Hepatocyte (in vitro differentiated cells): ENCODE measurements around the gene WDR31. TPM values are rescaled to one million over a fixed set of nuclear protein-coding genes. Genes with fewer than 3 reads are reported as not detected.

Experiments
- DNase-seq: peaks from one replicate; pipeline ENCODE4 v3.0.0-alpha.2; 2016; ENCODE audit warnings: low spot score
- H2AFZ ChIP-seq: fragments of 200-600 bp; sonication (generic); 2 replicates; pipeline ENCODE4 v1.6.0; 2016; ENCODE audit warnings: antibody characterized with exemption, mild to moderate bottlenecking
- H3K27ac ChIP-seq: fragments of 200-600 bp; sonication (generic); 2 replicates; pipeline ENCODE4 v1.5.1; 2016; ENCODE audit warnings: mild to moderate bottlenecking
- H3K27me3 ChIP-seq: fragments of 200-600 bp; sonication (generic); 2 replicates; pipeline ENCODE4 v1.6.1; 2016
- H3K36me3 ChIP-seq: fragments of 200-600 bp; sonication (generic); replicated peaks from 2 replicates; pipeline ENCODE4 v1.5.1; 2016; ENCODE audit warnings: low read depth; ENCODE audit not compliant: insufficient read depth
- H3K4me1 ChIP-seq: fragments of 200-600 bp; sonication (generic); 2 replicates; pipeline ENCODE4 v1.5.1; 2016; ENCODE audit warnings: mild to moderate bottlenecking, moderate library complexity; ENCODE audit not compliant: insufficient read depth
- H3K4me2 ChIP-seq: fragments of 200-600 bp; sonication (generic); 2 replicates; pipeline ENCODE4 v1.6.0; 2016
- H3K4me3 ChIP-seq: fragments of 200-600 bp; sonication (generic); 2 replicates; pipeline ENCODE4 v1.5.1; 2016; ENCODE audit warnings: mild to moderate bottlenecking
- H3K79me2 ChIP-seq: fragments of 200-600 bp; sonication (generic); 2 replicates; pipeline ENCODE4 v1.6.0; 2017; ENCODE audit warnings: mild to moderate bottlenecking
- H3K9me2 ChIP-seq: fragments of 200-600 bp; sonication (generic); replicated peaks from 2 replicates; pipeline ENCODE4 v1.6.0; 2017; ENCODE audit warnings: mild to moderate bottlenecking; ENCODE audit not compliant: insufficient read depth
- H3K9me3 ChIP-seq: fragments of 200-600 bp; sonication (generic); 2 replicates; pipeline ENCODE4 v1.5.1; 2016; ENCODE audit warnings: low read depth, mild to moderate bottlenecking
- H4K20me1 ChIP-seq: fragments of 200-600 bp; sonication (generic); 2 replicates; pipeline ENCODE4 v1.6.0; 2016; ENCODE audit warnings: mild to moderate bottlenecking; ENCODE audit not compliant: insufficient read depth, poor library complexity, severe bottlenecking
- CTCF ChIP-seq: fragments of 200-600 bp; sonication (generic); IDR thresholded peaks from 2 replicates; pipeline ENCODE4 v1.5.1; 2016; ENCODE audit warnings: antibody characterized with exemption, mild to moderate bottlenecking; ENCODE audit not compliant: poor library complexity
- EZH2 ChIP-seq: fragments of 200-600 bp; sonication (generic); IDR thresholded peaks from 2 replicates; pipeline ENCODE4 v1.6.1; 2016; ENCODE audit warnings: antibody characterized with exemption, mild to moderate bottlenecking, borderline replicate concordance
- EZH2phosphoT487 ChIP-seq: fragments of 200-600 bp; sonication (generic); IDR thresholded peaks from one replicate; pipeline ENCODE4 v1.6.1; 2018; ENCODE audit warnings: antibody characterized with exemption, mild to moderate bottlenecking, low read depth, moderate library complexity; ENCODE audit not compliant: unreplicated experiment, severe bottlenecking
- WGBS: methylation state at CpG from one replicate; pipeline ENCODE4 v1.1.6; 2016; ENCODE audit warnings: low lambda C conversion rate; ENCODE audit errors: missing lambda C conversion rate; 5-methylcytosine and 5-hydroxymethylcytosine counted together
- polyA plus RNA-seq: library from polyadenylated mRNA; unstranded; fragments of >200 nt; fragmentation: Nextera tagmentation; extraction: Ambion mirVana; gene quantifications from 2 replicates; pipeline ENCODE4 v1.2.1, GENCODE V29; 2016
- total RNA-seq: library from RNA; depleted of rRNA; stranded (reverse); fragments of >200 nt; gene quantifications from 2 replicates; pipeline ENCODE4 v1.2.3, GENCODE V29; 2014

Gene WDR31
- total and polyA plus RNA-seq, 2 experiments from 2014 or later: 1.3 to 1.4 TPM

- Histone ChIP-seq H3K4me1 (no peaks in the 10 kb centered on the region), H3K4me3 (no peak overlapping the region), H2AFZ (no peak overlapping the region), H3K27me3 (no peaks in the 10 kb centered on the region), H3K79me2 (no peaks in the 10 kb centered on the region), H3K4me2 (no peak overlapping the region), H3K9me3 (no peaks in the 10 kb centered on the region), H3K27ac (no peak overlapping the region), H3K36me3 (no peaks in the 10 kb centered on the region), H4K20me1 (no peaks in the 10 kb centered on the region), H3K9me2 (no peaks in the 10 kb centered on the region)
- DNase-seq: no peak
- TF ChIP-seq EZH2phosphoT487 (no peak), CTCF (no peak), EZH2 (no peak)
- WGBS: 69% methylated on average over 2 of the region's 2 CpGs
These were observed 22.3 kb downstream of the WDR31 start for GRCh38 chr9:113317777-113318176.

GRCh38 chr9:113316030-113316429, 24.0 kb downstream of the WDR31 start:
- Histone ChIP-seq H3K4me2 (no peak overlapping the region), H2AFZ (no peak overlapping the region), H3K79me2 (no peaks in the 10 kb centered on the region), H3K36me3 (no peaks in the 10 kb centered on the region), H3K27ac (no peak overlapping the region), H3K27me3 (no peaks in the 10 kb centered on the region), H3K4me1 (no peaks in the 10 kb centered on the region), H3K9me3 (no peaks in the 10 kb centered on the region), H3K4me3 (no peak overlapping the region), H3K9me2 (no peaks in the 10 kb centered on the region), H4K20me1 (no peaks in the 10 kb centered on the region)
- DNase-seq: no peak
- WGBS: 86% methylated on average over 4 of the region's 4 CpGs
- TF ChIP-seq EZH2 (no peak), EZH2phosphoT487 (no peak), CTCF (no peak)

GRCh38 chr9:113315231-113315630, 24.8 kb downstream of the WDR31 start:
- no peak for DNase-seq
- no peaks in the 10 kb centered on the region for H3K9me2 ChIP-seq

More at GRCh38 chr9:113315231-113315630, 24.8 kb downstream of the WDR31 start:
- no peak for TF ChIP-seq CTCF
- TF ChIP-seq EZH2phosphoT487: no peak
- TF ChIP-seq EZH2: no peak
- H3K9me3 ChIP-seq: no peaks in the 10 kb centered on the region
- no peaks in the 10 kb centered on the region for H3K4me1 ChIP-seq
- no peak overlapping the region for H3K4me3 ChIP-seq
- no peaks in the 10 kb centered on the region for H3K79me2 ChIP-seq
- H3K27ac ChIP-seq: no peak overlapping the region
- H2AFZ ChIP-seq: no peak overlapping the region
- H4K20me1 ChIP-seq: no peaks in the 10 kb centered on the region
- no peaks in the 10 kb centered on the region for H3K27me3 ChIP-seq
- H3K4me2 ChIP-seq: no peak overlapping the region
- no peaks in the 10 kb centered on the region for H3K36me3 ChIP-seq
